Measurements from ENCODE around the gene ERC2.

DNA sequence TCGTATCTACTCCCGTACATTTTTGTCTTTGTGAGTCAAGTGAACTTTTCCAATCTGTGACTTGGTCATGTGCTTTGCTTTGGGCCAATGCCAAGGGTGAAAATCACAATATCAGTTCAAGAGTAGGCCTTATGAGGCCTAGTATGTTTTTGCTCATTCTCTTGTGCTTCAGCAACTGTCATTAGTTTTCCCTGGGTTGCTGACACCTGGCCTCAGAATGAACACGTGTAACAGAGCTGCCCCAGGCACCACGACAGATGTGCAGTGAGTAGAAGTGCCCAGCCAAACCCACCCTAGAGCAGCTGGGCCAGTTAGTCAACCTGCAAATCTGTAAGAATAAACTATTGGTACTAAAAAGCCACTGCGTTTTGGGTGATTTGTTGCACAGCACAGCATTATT is 520.9 kb downstream of the ERC2 start:
- TF ChIP-seq CTCF (conservative IDR thresholded peaks at IDR 0.05; ENCODE audit: low read depth, low read length) (no peak), EZH2 (IDR thresholded peaks at IDR 0.05; ENCODE audit: borderline replicate concordance, low read depth, low read length, poor library complexity, severe bottlenecking) (no peak)

Measured in A673 (cell line).